Measurements from ENCODE around the gene SLC26A1.
"Not testable (repeated sequence)": the region's sequence is repeated elsewhere in the genome, so short reads cannot be mapped to it uniquely, and the experiment has no call there.

The SLC26A1 gene

DNA sequence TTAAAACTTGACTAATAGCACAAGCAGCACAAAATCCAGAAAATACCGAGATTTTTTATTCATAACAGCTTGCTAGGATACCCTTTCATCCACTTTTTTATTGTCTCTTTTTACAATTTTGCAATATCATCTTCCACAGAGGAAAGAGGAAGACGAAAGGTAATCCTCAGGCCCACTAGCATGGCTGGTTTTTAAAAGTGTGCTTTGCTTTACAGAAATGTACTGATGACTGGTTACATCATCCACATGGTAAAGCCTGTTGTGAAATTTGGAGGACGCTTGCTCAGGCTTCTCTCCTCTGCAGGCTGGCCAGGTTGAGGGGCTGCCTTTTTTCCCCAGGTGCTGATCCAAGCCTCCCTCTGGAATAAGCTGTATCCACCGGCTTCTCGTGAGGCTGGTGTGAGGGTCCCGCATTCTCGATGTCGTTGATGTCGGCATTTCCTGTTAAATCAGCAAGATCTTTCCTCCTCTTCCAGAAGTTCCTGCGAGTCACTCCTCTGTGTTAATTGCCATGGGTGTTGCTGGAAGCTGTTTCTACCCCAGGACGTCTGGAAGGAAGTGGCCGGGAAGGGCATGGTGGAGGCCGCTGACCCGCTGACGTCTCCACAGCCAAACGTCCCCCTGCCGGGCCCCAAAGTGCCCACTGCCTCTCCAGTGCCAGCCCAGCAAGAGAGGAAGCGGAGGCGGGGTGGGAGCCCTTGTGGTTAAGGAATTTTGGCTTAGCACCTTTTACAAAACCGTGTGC lies 14.1 kb downstream of the SLC26A1 start:
- no peak for DNase-seq

GRCh38 chr4:976016-976415 lies 17.2 kb downstream of the SLC26A1 start:
- not testable (repeated sequence) for DNase-seq

- DNase-seq, result no peak
Observed at GRCh38 chr4:974668-975067, 18.5 kb downstream of the SLC26A1 start.

DNA sequence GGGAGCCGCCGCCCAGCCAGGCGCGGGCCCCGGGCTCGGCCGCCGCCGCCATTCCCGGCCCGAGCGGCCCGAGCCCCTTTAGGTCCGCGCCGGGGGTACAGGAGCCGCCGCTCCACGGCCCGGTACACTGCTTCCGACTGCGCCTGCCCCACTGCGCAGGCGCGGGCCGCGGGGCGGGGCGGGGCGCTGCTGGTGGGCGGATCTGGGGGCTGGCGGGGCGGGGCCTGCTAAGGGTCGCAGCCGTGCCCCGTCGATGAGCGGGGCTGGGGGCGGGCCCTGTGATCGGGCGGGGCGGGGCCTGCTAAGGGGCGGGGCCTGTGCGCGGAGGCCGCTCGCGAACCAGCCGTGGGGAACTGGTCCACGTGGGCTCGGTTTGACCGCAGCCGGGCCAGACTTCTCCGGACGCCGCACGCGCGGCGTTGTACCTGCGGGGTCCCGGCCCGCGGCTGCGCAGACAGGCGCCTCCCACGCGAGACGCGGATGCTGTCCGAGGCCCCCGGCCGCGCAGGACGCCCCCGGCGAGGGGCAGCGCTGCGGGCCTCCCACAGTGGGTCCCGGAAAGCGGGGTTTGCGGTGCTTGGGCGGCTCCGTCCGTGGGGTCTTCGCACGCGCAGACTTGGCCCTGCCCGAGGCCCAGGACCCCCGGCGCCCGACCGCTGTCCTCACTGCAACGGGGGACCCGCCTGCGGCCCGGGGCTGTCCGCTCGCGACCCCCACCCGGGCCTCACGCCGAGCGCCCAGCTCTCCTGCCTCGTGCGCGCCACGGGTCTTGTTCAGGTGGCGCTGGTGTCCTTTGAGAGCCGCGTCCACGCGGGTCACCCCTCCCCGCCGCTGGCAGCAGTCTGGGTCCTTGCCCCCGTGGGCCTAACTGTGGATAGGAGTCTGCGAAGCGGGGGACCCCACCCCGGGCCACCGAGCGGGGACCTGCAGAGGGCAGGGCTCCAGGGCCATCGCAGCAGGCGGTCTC lies 19.5 kb downstream of the SLC26A1 start, which contains the start of gene DGKQ:
Gene DGKQ, minus strand, starts transcription at position 139 of the 967 bp plus-strand sequence. Its CDS starts 87 bp downstream, at position 52.
- DNase-seq, result peak; percentile 94

GRCh38 chr4:972651-973424 lies 20.4 kb downstream of the SLC26A1 start:
- DNase-seq, result no peak

DNA sequence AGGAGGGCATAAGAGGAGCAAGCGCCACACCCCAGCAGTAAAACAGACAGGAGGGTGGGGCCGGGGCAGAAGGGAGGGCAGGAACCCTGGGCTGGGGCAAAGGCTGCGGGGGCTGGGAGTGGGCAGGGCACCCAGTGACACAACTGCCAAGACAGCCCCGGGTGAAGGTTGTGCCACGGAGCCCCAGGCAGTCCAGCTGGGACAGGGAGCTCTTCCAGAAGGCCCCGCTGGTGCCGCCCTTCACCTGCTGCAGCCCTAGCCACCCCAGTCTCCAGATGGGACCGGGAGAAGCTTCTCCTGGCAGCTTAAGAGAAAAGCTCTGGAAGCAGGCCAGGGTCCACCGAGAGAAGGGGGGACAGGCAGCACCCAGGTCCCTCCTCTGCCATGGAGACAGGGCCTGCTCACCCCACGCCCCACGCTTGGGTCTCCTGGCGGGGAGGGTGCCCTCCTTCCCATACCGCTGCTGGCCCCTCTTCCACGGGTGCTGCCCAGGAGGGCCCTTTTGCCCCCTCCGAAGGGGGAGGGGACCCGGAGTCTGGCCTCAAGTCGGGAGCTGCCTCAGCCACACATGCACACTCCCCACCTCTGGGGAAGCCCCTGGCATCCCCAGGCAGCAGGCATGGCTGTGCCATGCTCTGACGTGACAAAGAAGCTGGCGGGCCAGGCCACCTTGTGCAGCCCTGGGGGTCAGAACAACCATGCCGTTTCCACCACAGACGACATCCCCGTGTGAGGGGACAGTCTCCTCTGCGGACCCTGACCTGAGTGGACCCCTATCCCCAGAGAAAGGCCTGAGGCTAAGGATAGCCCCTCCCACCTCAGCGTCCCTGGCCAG lies 21.3 kb downstream of the SLC26A1 start:
- DNase-seq, result no peak

GRCh38 chr4:970854-971520 lies 22.2 kb downstream of the SLC26A1 start:
- no peak for DNase-seq

- DNase-seq, result no peak
Observed at GRCh38 chr4:970046-970745, 23.0 kb downstream of the SLC26A1 start.

GRCh38 chr4:968621-969394 lies 24.4 kb downstream of the SLC26A1 start:
- DNase-seq, result no peak

DNA sequence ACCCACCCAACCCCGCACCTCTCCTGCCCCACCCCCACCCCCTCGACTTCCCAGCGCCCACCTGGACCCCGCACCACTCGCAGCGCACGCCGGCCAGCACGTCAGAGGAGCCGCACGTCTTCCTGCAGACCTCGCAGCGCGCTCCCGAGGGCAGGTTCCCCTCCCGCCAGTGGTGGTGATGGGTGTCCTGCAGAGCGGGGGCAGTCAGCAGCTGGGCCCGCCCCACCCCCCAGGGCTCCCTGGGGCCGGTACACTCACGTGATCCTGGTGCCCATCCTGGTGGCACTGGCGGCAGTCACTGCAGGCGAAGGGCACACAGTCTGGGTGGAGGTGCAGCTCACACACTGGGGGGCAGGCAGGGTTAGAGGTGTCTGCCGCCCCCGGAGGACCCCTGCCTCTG lies 25.0 kb downstream of the SLC26A1 start:
- DNase-seq, result no peak

DNA sequence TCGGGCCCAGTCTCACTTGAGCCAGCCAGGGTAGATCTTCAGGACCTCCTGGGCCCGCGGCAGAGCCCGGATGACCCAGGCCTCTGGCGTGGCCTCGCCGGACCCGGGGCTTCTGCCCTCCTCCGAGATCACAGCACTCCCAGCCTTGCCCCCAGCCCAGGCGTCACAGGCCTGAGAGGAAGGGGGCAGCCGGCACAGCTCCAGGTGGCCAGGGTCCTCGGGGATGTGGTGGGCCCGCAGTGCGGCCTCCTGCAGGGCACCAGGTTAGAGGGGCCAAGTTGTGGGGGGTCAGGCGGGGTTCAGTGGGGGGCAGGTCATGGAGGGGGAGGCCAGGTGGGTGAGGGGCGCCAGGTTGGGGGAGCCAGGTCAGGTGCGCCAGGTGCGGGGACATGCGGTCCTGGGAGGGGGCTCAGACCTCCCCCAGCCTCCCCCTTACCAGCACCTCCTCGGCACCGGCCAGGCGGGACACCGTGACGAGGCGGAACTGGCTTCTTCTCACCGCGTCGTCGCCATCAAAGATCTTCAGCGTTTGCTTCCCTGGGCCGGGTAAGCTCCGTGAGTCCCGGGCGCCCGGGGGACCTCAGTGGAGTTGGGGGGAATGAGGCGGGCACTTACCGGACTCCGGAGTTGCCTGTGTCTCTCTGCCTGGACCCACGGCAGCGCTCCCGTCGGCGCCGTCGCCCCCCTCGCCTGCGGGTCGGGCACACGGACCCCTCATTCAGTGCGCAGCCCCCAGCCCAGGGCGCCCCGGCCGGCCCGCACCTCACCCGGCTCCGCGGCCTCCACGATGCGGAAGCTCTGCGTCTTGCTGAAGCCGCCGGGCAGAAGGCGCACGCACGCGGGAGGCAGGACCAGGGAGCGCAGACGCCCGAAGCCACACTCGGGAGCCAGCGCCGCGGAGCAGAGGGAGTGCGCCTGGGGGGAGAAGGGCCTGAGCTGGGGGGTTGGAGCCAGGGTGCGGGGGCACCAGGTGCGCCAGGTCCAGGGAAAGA lies 25.8 kb downstream of the SLC26A1 start:
- DNase-seq, result no peak

DNA sequence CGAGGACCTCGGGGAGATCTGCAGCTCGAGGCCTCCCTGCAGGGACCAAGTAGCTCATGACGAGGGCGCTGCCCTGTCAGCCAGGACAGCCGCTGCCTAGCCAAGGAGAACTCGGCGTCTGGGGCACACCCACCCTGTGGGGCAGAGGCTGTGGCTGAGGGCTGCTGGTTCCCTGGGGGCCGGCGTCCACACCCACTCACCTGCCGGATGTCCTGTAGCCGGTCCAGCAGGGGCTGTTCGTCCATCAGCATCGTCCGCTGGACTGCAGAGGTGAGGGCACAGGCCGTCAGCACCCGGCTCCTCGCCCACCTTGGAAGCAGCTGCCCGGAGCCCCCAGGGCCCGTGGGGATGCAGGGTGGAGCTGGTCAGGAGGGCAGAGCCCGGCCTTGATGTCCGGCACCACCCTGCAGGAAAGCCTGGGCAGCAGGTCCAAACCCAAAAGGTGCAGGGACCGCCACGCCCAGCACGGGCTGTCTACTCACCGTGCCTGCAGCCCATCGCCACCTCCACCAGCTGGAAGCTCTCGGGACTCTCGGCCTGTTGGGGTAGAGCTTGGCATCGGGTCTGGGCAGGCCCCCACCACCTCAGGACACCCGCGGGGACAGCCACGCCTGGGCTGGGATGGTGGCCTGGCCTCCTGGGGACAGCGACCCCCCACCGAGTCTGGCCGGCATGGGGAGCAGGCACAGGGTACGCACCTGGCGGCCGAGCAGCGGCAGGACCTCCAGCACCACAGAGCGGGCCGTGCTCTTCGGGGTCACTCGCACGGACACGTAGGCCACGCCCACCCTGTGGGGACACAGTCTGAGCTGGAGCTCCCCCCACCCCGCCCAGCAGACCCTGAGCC lies 26.7 kb downstream of the SLC26A1 start:
- DNase-seq, result no peak

- no peak for DNase-seq
Observed at GRCh38 chr4:965766-966134, 27.5 kb downstream of the SLC26A1 start.

DNA sequence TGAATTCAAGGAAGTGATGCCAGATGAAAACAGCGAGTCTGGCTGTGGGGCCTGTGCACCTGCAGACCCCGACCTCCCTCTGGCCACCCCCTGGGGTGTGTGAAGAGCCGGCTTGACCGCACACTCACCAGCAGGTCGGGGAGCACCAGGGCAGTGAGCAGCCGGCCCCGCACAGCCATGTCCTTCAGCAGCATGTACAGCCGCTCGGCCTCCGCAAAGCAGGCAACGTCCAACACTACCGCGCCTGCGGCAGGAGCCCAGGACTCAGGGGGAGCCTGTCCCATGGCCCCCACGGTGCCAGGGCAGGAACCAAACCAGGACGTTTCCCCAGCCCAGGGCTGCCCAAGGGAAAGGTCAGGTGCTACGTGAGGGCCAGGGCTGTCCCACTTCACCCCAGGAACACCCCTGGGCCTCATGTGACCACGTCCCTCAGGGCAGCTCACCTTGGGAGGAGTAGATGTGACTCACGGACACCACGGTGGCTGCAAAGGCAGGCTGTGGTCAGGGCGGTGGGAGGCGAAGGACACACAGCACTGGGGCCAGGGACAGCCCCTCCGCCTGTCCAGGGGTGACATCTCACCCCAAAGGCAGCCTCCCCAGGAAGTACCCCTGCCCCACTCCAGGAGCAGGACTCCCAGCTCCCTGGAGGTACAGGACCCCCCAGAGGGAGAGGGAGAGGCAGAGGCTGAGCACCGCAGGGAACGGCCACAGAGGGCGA lies 28.0 kb downstream of the SLC26A1 start:
- no peak for DNase-seq

DNA sequence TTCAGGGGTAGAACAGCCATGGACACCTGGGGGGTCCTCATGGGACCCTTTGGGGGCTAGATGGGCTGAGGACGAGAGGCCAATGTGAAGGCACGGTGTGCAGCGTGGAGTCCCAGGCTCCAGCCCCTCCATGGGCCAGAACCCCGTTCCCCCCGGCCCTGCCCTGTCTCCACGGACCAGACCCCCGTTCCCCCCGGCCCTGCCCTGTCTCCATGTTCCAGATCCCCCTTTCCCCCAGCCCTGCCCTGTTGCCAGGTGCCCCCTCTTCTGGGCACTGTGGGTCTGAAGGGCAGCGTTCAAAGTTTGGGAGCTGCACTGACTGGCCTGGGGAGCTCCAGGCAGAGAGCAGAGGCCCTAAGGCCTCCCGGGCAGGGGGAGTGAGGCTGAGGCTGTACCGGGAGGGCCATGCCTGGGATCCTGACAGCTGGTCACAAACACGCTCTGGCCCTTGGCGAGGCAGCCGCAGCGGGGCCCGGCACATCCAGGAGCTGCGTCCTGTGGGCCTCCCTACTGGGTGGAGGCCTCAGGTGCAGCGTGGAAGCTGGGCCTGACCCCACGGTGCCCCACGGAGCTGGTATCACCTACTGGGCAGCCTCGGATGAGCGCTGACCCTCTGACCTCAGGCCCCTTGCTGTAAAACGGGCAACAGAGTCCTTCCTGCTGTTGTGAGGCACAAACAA lies 28.7 kb downstream of the SLC26A1 start:
- no peak for DNase-seq

Measured in right hindlimb (tissue), 1 donor.